GM21576 (cell line): ENCODE data around the gene DPYD.

Experiments
- ATAC-seq: cut with Tn5 transposase; IDR thresholded peaks from one replicate; pipeline ENCODE4 v1.9.1; 2021; ENCODE audit warnings: mild to moderate bottlenecking, moderate library complexity; ENCODE audit not compliant: unreplicated experiment

The DPYD gene

GRCh38 chr1:97464305-97464704 is 456.5 kb downstream of the DPYD start:
- ATAC-seq = no peak

- peak; percentile 95 for ATAC-seq
Observed at GRCh38 chr1:97461782-97462181, 459.1 kb downstream of the DPYD start.

GRCh38 chr1:97457446-97458089 is 463.3 kb downstream of the DPYD start:
- no peak for ATAC-seq

- ATAC-seq = no peak
Observed at GRCh38 chr1:97451944-97452343, 468.9 kb downstream of the DPYD start.

- no peak for ATAC-seq
Observed at GRCh38 chr1:97451046-97451826, 469.6 kb downstream of the DPYD start.

GRCh38 chr1:97441966-97442365 is 478.9 kb downstream of the DPYD start:
- ATAC-seq = no peak

GRCh38 chr1:97433824-97434177 is 487.0 kb downstream of the DPYD start:
- no peak for ATAC-seq

GRCh38 chr1:97433094-97433823 is 487.6 kb downstream of the DPYD start:
- no peak for ATAC-seq

GRCh38 chr1:97427371-97427770 is 493.5 kb downstream of the DPYD start:
- ATAC-seq = no peak

- ATAC-seq = no peak
Observed at GRCh38 chr1:97424209-97424608, 496.6 kb downstream of the DPYD start.

GRCh38 chr1:97423403-97423802 is 497.4 kb downstream of the DPYD start:
- ATAC-seq = no peak

- no peak for ATAC-seq
Observed at GRCh38 chr1:97417661-97418060, 503.2 kb downstream of the DPYD start.

- no peak for ATAC-seq
Observed at GRCh38 chr1:97414682-97415312, 506.0 kb downstream of the DPYD start.

- no peak for ATAC-seq
Observed at GRCh38 chr1:97412737-97413136, 508.1 kb downstream of the DPYD start.

- no peak for ATAC-seq
Observed at GRCh38 chr1:97412166-97412565, 508.7 kb downstream of the DPYD start.

- ATAC-seq = no peak
Observed at GRCh38 chr1:97396463-97396862, 524.4 kb downstream of the DPYD start.

GRCh38 chr1:97392701-97393100 is 528.1 kb downstream of the DPYD start:
- ATAC-seq = no peak

- no peak for ATAC-seq
Observed at GRCh38 chr1:97385536-97386277, 535.1 kb downstream of the DPYD start.

GRCh38 chr1:97384294-97384968 is 536.4 kb downstream of the DPYD start:
- no peak for ATAC-seq

- no peak for ATAC-seq
Observed at GRCh38 chr1:97383797-97384196, 537.0 kb downstream of the DPYD start.
